GM06990 (cell line): ENCODE measurements around the gene OR2A25.

Experiments used
- DNase-seq: peaks from one replicate; pipeline ENCODE4 v3.0.0-alpha.2; 2011; ENCODE audit not compliant: insufficient read length; ENCODE audit errors: extremely low read depth
- H3K27me3 ChIP-seq: replicated peaks from 2 replicates; pipeline ENCODE4 v1.6.0; 2011; ENCODE audit warnings: low read length; ENCODE audit not compliant: control insufficient read depth, insufficient read depth
- H3K36me3 ChIP-seq: 2 replicates; pipeline ENCODE4 v1.5.1; 2011; ENCODE audit warnings: low read length; ENCODE audit not compliant: control insufficient read depth, insufficient read depth
- H3K4me3 ChIP-seq: replicated peaks from 2 replicates; pipeline ENCODE4 v1.5.1; 2011; ENCODE audit warnings: low read depth, mild to moderate bottlenecking, control low read depth, low read length
- TF ChIP-seq, protein P1 (sequence below): IDR thresholded peaks from 2 replicates; pipeline ENCODE4 v1.5.1; 2011; ENCODE audit warnings: low read length, control low read depth, mild to moderate bottlenecking, inconsistent platforms; ENCODE audit not compliant: insufficient read depth, poor library complexity, severe bottlenecking

OR2A25 gene

DNA sequence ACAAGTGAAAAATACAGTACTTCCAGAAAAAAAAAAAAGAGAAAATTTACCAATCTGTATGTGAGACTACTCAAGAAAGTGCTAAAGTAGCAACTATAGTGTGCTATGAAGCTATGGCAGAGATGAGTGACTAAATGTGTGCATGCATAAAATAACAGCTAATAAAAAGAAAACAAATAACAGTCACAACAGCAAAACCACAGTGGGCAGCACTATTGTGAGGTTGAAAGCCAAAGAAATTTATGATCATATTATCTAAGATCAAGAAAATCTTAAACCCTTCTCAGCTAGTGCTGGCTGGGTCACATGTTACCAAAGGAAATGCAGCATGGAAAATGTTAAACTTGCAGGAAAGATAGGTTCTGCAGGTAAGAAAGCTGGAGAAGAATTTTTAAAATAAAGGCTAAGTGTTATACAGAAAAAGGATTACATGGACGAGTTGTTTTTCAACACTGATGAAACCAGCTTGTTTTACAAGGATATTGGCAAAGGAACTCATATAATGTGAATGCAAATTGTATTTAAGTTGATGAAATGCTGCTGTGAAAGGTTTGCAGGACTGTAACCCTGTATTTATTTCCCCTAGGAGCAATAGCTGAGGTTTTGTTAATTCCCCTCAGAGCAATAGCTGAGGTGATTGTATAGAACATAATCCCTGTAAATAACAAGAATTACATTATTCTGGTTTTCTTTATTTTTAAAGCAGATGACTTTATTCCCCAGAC is 36.5 kb upstream of the OR2A25 start:
- no peak for DNase-seq
- no peaks in the 10 kb centered on the region for H3K36me3 ChIP-seq
- TF ChIP-seq, protein P1, sequence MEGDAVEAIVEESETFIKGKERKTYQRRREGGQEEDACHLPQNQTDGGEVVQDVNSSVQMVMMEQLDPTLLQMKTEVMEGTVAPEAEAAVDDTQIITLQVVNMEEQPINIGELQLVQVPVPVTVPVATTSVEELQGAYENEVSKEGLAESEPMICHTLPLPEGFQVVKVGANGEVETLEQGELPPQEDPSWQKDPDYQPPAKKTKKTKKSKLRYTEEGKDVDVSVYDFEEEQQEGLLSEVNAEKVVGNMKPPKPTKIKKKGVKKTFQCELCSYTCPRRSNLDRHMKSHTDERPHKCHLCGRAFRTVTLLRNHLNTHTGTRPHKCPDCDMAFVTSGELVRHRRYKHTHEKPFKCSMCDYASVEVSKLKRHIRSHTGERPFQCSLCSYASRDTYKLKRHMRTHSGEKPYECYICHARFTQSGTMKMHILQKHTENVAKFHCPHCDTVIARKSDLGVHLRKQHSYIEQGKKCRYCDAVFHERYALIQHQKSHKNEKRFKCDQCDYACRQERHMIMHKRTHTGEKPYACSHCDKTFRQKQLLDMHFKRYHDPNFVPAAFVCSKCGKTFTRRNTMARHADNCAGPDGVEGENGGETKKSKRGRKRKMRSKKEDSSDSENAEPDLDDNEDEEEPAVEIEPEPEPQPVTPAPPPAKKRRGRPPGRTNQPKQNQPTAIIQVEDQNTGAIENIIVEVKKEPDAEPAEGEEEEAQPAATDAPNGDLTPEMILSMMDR, result no peak
- no peak overlapping the region for H3K4me3 ChIP-seq
- H3K27me3 ChIP-seq, result no peaks in the 10 kb centered on the region

DNA sequence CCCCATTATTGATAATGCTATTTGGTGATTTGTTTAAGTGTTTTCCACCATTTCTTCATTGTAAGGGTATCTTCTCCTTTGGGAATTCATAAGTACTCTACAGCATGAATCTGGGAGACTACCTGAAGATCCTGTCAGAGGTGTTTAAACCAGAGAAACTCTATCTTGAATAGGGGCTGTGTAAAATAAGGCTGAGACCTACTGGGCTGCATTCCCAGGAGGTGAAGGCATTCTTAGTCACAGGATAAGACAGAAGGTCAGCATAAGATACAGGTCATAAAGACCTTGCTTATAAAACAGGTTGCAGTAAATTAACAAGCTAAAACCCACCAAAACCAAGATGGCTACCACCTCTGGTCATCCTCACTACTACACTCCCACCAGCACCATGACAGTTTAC is 34.2 kb upstream of the OR2A25 start:
- DNase-seq, result no peak
- TF ChIP-seq, protein P1, result no peak
- Histone ChIP-seq H3K36me3 (no peaks in the 10 kb centered on the region), H3K4me3 (no peak overlapping the region), H3K27me3 (no peaks in the 10 kb centered on the region)

DNA sequence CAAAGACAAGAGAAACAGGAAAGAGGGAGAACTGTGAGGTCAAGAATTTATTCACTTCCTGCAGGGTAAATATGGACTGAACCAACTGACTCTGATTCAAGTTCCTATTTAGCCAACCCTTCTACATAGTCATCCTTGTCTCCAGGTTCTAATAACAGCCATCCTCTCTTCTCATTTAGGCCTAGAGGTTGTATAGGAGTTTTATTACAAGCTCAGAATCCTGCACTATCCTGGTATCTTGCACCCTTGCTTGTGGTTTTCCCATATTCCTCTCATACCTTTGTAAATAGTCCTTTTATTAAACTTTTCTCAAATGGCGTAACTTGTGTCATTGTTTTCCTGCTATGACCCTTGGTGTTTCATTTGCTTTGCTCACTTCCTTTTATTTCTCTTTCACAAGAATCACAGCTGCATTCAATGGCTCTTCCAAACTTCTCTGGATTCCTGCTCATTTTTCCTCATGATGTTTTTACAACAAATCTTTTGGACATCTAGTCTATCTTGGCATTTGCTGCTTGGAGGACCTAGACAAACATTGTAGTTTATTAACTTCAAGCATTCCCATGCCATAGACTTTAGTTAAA is 33.2 kb upstream of the OR2A25 start:
- no peak for DNase-seq
- H3K27me3 ChIP-seq, result no peaks in the 10 kb centered on the region
- no peaks in the 10 kb centered on the region for H3K36me3 ChIP-seq
- TF ChIP-seq, protein P1, result no peak
- H3K4me3 ChIP-seq, result no peak overlapping the region

DNA sequence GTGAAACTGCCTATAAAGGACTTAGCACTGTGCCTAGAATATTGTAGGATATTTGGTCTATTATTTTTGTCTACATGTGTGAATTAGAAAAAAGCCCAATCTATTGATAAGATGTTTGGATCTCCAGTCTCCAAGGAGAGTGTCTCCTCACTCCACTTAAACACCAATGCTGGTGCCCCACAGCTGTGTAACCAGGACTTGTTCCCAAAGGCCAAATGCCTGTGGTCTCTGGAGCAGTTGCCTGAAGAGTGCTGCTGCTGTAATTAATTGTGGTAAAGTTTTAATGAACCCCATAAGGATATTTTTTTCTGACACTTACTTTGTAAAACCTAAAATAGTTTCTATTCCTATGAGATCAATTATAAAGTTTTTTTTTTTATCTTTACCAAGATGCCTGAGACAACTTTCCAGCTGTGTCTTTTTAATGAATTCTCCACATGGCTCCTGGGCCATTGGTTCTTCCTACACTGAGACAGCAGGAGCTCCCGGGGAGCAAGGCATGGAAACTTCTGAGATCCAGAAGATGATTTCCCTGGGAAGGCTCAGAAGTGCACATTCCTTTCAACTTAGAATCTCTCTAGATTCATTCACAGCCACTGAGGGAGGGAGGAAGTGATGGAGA is 32.1 kb upstream of the OR2A25 start:
- Histone ChIP-seq H3K4me3 (no peak overlapping the region), H3K27me3 (no peaks in the 10 kb centered on the region), H3K36me3 (no peaks in the 10 kb centered on the region)
- DNase-seq, result no peak
- TF ChIP-seq, protein P1, result no peak

DNA sequence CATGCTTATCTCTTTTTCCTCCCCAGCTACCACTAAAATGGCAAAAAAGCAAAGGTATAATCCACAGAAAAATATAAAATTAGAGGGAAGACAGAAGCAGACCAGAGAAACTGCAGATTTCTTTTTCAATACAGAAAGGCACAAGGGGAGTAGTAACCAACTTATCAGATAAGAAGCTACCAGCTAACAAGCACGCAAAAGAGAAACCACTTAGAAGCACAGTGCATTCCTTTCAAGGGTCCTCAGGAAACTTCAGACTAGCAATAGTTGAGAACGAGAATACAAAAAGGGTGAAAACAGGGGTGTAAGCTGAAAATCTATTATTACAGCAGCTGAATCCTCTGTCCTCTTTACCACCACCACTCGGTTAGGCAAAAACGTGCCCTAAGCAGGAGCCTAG is 30.7 kb upstream of the OR2A25 start:
- H3K4me3 ChIP-seq, result no peak overlapping the region
- no peak for DNase-seq
- H3K36me3 ChIP-seq, result no peaks in the 10 kb centered on the region
- TF ChIP-seq, protein P1, result no peak
- H3K27me3 ChIP-seq, result no peaks in the 10 kb centered on the region
